HG03039 (cell line): Measurements from ENCODE around the gene MOCS2.
A peak's percentile ranks its signal among the peaks of the same experiment; 100 is the strongest.

Experiments
- ATAC-seq: cut with Tn5 transposase; IDR thresholded peaks from one replicate; pipeline ENCODE4 v1.9.1; 2021; ENCODE audit warnings: mild to moderate bottlenecking, moderate library complexity; ENCODE audit not compliant: unreplicated experiment

The MOCS2 gene

DNA sequence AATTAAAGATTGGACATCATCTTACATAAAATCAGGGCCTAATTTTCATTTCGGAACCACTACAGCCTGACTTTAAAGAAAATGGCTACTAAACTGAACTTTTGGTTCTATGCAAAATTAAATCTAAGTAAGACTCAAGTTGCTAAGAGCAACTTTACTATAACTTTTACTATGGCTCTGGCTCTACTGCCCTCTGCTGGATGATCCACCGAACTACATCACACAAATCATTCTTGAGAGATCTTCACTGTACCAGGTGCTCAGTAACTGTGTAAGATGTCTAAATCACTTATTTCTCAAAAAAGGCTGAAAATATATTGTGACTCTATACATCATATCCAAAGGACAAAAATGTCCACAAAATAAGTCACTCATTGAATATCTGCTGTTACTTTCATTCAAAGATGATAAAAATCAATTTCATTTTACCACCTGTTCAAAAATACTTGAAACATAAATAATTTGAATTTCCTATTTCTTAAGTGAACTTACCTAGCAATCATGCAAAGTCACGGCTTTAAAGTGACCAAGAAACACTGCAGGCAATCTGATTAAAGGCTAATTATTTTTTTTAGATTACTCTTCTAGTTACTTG lies 13.5 kb downstream of the MOCS2 start:
- ATAC-seq = peak; percentile 64

DNA sequence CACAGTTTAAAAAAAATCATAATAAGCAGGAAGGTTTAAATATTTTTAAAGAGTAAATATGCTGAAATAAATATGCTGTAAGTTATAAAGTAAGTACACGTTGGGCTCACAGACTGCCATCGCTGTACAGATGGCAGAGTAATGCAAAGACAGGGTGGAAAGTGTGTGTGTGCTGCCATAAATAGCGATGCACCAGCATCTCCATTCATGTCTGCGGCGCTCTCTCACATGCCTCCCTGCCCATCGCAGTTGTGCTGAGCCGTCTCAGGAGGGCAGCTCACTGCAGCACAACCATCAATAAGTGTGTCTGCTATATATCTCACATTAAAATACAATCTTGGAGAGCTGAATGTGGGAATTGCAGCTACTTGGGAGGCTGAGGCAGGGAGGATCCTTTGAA lies 14.3 kb downstream of the MOCS2 start:
- ATAC-seq = no peak

- no peak for ATAC-seq
Observed at GRCh38 chr5:53092242-53092641, 17.3 kb downstream of the MOCS2 start.

GRCh38 chr5:53091289-53091688 lies 18.3 kb downstream of the MOCS2 start:
- no peak for ATAC-seq

DNA sequence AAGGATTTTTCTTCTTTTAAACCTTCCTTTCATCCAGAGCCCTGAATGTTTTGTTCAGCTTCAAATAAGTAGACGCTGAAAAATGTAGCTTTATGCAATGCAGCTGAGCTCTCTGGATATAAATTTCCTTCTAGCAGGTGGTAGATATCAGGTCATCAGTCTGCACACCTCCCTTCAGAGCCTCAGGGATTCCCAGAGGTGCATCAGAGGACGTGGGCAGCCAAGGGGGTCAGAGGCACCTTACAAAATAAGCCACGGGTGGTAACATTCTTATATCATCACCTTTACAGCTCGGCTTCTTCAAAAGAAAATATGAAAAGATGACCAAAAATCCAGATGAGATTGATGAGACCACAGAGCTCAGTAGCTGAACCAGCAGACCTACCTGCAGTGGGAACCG lies 19.3 kb downstream of the MOCS2 start:
- no peak for ATAC-seq

DNA sequence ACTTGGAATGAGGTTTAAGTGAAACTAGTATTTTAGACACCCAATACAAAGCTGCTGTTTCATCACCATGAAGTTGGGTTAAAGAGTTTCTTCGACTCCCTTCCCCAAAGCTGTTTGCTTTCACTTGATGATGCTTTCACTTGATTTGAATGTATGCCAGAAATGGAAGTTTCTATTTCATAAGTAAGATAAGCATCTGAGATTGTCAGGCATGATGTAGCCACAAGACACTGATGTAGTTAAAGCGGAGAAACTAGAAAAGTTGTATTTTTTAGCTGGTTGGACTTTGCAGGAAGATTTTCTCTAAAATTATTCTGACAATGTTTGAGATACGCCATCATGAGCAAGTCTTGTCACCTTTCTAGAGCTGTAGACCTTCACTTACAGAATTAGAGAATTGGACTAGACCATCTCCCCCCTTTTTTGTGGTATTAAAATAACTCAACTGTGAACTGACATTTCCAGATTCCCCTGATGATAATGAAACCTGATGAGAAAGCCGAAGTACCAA lies 20.0 kb downstream of the MOCS2 start:
- ATAC-seq = peak; percentile 78

- no peak for ATAC-seq
Observed at GRCh38 chr5:53087621-53088121, 21.9 kb downstream of the MOCS2 start.

GRCh38 chr5:53087171-53087570 lies 22.4 kb downstream of the MOCS2 start:
- ATAC-seq = no peak

- ATAC-seq = no peak
Observed at GRCh38 chr5:53084546-53085255, 24.9 kb downstream of the MOCS2 start.

- ATAC-seq = no peak
Observed at GRCh38 chr5:53083927-53084326, 25.6 kb downstream of the MOCS2 start.

DNA sequence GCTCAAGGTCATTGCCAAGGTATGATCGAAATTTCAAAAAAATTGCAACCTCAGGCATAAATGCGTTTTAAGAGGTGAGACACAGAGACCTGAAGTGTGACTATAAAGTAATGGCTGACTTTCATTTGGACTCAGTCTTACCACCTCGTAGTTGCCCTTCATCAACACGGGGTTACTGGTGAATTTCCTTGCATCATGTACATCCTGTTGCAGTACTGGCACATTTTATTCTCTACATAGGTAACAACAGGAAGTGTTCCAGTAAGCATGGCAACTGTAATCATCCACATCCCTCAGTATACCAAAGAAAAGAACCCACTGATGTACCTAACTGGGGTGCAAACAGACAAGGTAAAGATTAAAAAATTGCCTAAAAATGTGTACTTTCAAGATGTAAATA lies 29.3 kb downstream of the MOCS2 start:
- no peak for ATAC-seq

DNA sequence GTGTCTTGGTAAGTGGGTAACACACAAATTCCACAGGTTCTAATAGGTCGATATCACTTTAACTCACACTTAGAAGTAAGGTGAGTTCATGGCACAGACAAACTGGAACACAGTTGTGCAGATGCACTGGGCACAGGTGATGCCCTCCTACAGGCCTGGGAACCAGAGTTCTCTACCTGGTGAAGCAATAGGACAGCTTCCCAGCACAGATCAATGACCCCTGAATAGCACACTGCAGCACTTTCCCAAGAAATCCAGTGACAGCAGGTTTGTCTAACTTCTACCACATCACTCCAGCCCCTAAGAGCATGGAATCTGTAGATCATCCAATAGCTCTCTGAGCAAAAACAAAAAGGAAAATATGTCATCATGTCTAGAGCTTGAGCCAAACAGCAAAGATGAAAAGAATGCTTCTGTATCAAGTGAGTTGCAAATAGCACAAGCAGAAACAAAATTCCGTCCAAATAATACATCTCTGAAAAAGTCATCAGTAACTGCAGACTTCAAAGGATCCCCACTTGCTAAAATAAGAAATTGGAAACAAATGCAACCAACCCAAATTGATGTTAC lies 33.5 kb downstream of the MOCS2 start:
- no peak for ATAC-seq

DNA sequence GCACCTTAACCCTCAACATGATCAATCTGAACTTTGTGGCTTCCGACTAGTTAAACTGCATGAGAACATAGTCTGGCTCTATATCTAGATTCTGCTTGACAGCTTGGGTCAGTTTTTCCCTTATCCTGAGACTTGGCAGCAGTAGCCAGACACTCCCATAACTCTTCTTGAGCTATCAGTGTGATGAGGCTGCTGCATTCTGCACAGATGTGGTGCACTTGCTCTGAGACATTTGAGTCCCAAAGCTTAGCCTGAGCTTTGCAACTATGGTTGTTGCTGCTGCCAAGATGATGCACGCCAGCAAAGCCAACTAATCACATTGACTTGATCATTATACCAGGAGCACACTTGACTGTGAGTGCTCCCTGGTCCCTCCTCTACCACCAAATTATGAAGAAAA lies 36.2 kb downstream of the MOCS2 start:
- ATAC-seq = no peak

DNA sequence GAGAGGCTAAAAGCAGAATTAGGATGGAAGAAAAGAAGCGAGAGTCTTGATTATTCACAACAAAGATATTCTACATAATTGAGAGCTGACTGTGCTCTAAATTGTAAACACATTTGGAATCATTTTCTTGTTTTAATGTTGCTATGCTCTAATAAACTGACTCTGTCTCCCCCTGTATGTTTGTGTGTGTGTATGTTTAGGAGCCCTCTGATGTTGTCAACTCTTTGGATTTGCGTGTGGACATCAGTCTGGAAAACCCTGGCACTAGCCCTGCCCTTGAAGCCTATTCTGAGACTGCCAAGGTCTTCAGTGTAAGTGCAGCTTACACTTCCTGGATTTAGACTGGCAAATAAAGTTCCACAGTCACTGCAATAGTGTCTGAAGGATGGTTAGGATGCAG lies 37.8 kb downstream of the MOCS2 start:
- no peak for ATAC-seq

DNA sequence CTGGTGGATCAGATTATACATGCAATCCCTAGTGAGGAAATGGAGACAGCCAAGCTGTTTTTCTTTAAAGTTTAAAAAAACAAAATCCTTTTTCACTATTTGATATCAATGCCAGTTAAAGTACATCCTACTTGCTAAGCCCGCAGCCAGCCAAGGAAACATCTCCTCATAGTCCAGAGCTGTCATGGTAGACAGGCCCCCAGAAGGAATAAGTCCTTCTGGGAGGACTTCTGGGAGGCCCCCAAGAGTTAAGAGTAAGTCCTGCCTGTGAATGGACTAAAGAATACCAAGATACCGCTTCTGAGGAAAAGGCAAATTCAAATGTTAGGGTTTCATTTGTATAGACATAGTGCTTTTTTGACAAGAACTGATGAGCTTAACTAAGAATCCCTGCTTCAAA lies 38.3 kb downstream of the MOCS2 start:
- ATAC-seq = no peak

GRCh38 chr5:53069626-53070025 lies 39.9 kb downstream of the MOCS2 start:
- ATAC-seq = no peak

DNA sequence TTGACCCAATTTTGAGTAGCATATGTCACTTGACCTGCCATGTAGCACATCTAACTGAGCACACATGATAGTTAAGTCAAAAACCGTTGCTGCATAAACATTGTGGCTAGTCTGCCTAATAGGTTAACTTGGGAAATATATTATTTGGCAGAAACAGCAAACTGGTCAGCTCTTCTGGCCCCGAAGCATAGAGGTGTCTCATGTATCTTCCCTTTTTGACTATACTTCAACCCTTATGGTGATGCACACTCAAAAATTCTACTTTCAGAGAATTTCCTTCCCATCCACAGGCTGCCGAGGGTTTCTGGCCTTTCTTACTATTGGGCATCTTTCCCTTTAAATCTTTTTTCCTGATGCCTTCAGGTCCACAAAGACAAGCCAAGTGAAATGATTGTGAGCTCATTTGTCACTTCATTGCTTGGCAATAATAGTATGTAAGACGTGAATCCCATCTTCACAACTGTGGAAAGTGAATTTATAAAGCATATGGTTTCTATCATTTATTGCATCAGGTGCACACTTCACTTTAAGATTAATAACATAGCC lies 41.2 kb downstream of the MOCS2 start:
- ATAC-seq = no peak

- no peak for ATAC-seq
Observed at GRCh38 chr5:53067641-53068040, 41.9 kb downstream of the MOCS2 start.

DNA sequence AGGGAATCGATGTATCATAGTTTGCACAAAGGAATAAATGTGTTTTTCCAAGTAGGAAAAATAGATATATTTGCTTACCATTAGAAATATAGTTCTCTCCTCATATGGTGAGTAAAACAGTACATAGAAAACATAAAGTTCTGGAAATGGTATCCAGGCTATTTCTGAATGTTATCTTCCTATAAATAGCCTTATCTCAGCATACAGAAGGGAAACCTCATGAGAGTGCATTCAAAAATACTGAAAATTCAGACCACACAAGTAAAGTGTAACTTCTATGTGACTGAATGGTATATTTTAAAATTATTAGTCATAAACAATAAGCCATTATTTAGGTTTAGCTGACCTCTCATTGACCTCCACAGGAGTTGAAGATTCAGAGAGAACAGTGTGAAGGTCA lies 43.5 kb downstream of the MOCS2 start:
- no peak for ATAC-seq

DNA sequence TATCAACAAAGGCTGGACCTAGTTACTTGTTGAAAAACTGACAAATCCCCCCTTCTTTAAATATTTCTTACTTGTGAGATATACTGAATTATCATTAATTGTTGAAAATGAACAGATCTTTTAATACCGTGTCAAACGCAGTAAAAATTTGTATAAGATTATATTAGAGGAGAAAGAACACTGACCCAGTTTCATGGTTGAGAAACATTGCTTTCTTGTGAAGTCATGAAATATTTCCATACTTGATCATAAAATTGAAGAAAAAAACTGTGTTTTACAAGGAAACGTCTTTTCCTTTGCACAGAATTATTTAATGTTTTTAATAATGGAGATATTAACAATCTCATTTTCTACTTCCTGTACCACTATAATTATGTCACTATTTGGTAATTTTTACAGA lies 45.8 kb downstream of the MOCS2 start:
- ATAC-seq = no peak

- ATAC-seq = no peak
Observed at GRCh38 chr5:53063176-53063575, 46.4 kb downstream of the MOCS2 start.

GRCh38 chr5:53059281-53059680 lies 50.3 kb downstream of the MOCS2 start:
- ATAC-seq = no peak
